PC-3 (cell line): ENCODE measurements around the gene THADA. TPM values are rescaled to one million over a fixed set of nuclear protein-coding genes. Genes with fewer than 3 reads are reported as not detected.

Source experiments
- ATAC-seq: fragments of 200-7000 bp; cut with Tn5 transposase; 2 replicates; pipeline ENCODE4 v1.9.1; 2020; ENCODE audit warnings: mild to moderate bottlenecking, moderate library complexity
- BruUV-seq: library from RNA; stranded (reverse); fragments of 400-500 nt; replicated peaks from 2 replicates; lab custom pipeline; 2021; lab: Mats Ljungman, UMichigan
- CTCF ChIA-PET: fragments of 300-600 bp; sonication (Branson Sonifier 250); formaldehyde crosslinking; loops from one replicate; lab custom pipeline; 2022; ENCODE audit warnings: antibody characterized with exemption; lab: Charles Lee
- POLR2A ChIA-PET: fragments of 300-600 bp; sonication (Branson Sonifier 250); formaldehyde crosslinking; loops from one replicate; lab custom pipeline; 2022; ENCODE audit warnings: antibody characterized with exemption; ENCODE audit not compliant: unreplicated experiment; lab: Charles Lee
- DNase-seq: peaks from one replicate; pipeline ENCODE4 v3.0.0-alpha.2; 2015
- H2AFZ ChIP-seq: fragments of 300-600 bp; sonication (generic); 2 replicates; pipeline ENCODE4 v1.6.0; 2016; ENCODE audit warnings: antibody characterized with exemption, low read length
- H3F3A ChIP-seq: fragments of 300-600 bp; sonication (generic); one replicate; pipeline ENCODE4 v1.6.0; 2017; ENCODE audit warnings: antibody characterized with exemption, low read length, control low read depth, mild to moderate bottlenecking; ENCODE audit not compliant: unreplicated experiment
- H3K27ac ChIP-seq: fragments of 300-600 bp; sonication (generic); 2 replicates; pipeline ENCODE4 v1.5.1; 2016; ENCODE audit warnings: mild to moderate bottlenecking, low read length
- H3K27me3 ChIP-seq: fragments of 300-600 bp; sonication (generic); 2 replicates; pipeline ENCODE4 v1.6.1; 2016; ENCODE audit warnings: low read length, mixed read lengths
- H3K36me3 ChIP-seq: fragments of 300-600 bp; sonication (generic); 2 replicates; pipeline ENCODE4 v1.6.1; 2016; ENCODE audit warnings: low read depth, mixed run types, low read length, mixed read lengths
- H3K4me1 ChIP-seq: fragments of 300-600 bp; sonication (generic); 2 replicates; pipeline ENCODE4 v1.5.1; 2016; ENCODE audit warnings: low read length; ENCODE audit not compliant: insufficient read depth
- H3K4me2 ChIP-seq: fragments of 300-600 bp; sonication (generic); 2 replicates; pipeline ENCODE4 v1.6.0; 2016; ENCODE audit warnings: low read length
- H3K4me3 ChIP-seq: fragments of 300-600 bp; sonication (generic); 2 replicates; pipeline ENCODE4 v1.5.1; 2016; ENCODE audit warnings: mild to moderate bottlenecking, low read length, mixed read lengths
- H3K79me2 ChIP-seq: fragments of 300-600 bp; sonication (generic); 2 replicates; pipeline ENCODE4 v1.6.1; 2017; ENCODE audit warnings: low read length, mixed read lengths
- H3K9ac ChIP-seq: fragments of 300-600 bp; sonication (generic); 2 replicates; pipeline ENCODE4 v1.6.0; 2016; ENCODE audit warnings: mild to moderate bottlenecking, low read length
- H3K9me2 ChIP-seq: fragments of 300-600 bp; sonication (generic); replicated peaks from 2 replicates; pipeline ENCODE4 v1.6.1; 2016; ENCODE audit warnings: mixed run types, low read length, mixed read lengths
- H3K9me3 ChIP-seq: fragments of 300-600 bp; sonication (generic); 2 replicates; pipeline ENCODE4 v1.6.1; 2016; ENCODE audit warnings: low read length, mixed read lengths
- H4K20me1 ChIP-seq: fragments of 300-600 bp; sonication (generic); 2 replicates; pipeline ENCODE4 v1.6.1; 2016; ENCODE audit warnings: low read length, mixed read lengths
- EZH2 ChIP-seq: fragments of 300-600 bp; sonication (generic); IDR thresholded peaks from one replicate; pipeline ENCODE4 v1.6.1; 2017; ENCODE audit warnings: antibody characterized with exemption, mild to moderate bottlenecking, low read length; ENCODE audit not compliant: unreplicated experiment
- EZH2phosphoT487 ChIP-seq: fragments of 300-600 bp; sonication (generic); IDR thresholded peaks from 2 replicates; pipeline ENCODE4 v1.6.1; 2018; ENCODE audit warnings: mild to moderate bottlenecking, antibody characterized with exemption, low read length, borderline replicate concordance
- intact Hi-C: fragments of 100-400 bp; cut with micrococcal nuclease; formaldehyde crosslinking; loops from 2 replicates; pipeline ENCODE4 v1.9.0; 2023
- total RNA-seq: library from RNA; depleted of rRNA; stranded (reverse); fragments of >200 nt; gene quantifications from 2 replicates; pipeline ENCODE4 v1.2.3, GENCODE V29; 2014
- TF ChIP-seq, protein P1 (sequence below): fragments of 300-600 bp; sonication (generic); conservative IDR thresholded peaks from 2 replicates; pipeline ENCODE4 v1.5.1; 2017; ENCODE audit warnings: antibody characterized with exemption, low read depth, mild to moderate bottlenecking, low read length

Gene THADA
- total RNA-seq, 1 experiment from 2014 or later: 33.6 TPM

GRCh38 chr2:43383533-43383932 lies 212.3 kb downstream of the THADA start:
- Histone ChIP-seq H3K4me1 (peaks cover 10% of the 10 kb centered on the region; the same call in 1 of the 2 replicates), H3K9ac (no peak overlapping the region), H3K4me2 (no peak overlapping the region), H3K27ac (no peak overlapping the region), H3K9me3 (no peaks in the 10 kb centered on the region), H3F3A (no peaks in the 10 kb centered on the region), H3K9me2 (no peaks in the 10 kb centered on the region), H3K4me3 (no peak overlapping the region), H3K36me3 (no peaks in the 10 kb centered on the region), H2AFZ (no peak overlapping the region), H3K27me3 (no peaks in the 10 kb centered on the region), H4K20me1 (no peaks in the 10 kb centered on the region), H3K79me2 (no peaks in the 10 kb centered on the region)
- ChIA-PET POLR2A (no interaction called here), CTCF (no interaction called here)
- no TSS peak for BruUV-seq
- ATAC-seq: no peak
- intact Hi-C loops: no loop called here
- DNase-seq: no peak
- no peak for TF ChIP-seq EZH2
- TF ChIP-seq, protein P1, sequence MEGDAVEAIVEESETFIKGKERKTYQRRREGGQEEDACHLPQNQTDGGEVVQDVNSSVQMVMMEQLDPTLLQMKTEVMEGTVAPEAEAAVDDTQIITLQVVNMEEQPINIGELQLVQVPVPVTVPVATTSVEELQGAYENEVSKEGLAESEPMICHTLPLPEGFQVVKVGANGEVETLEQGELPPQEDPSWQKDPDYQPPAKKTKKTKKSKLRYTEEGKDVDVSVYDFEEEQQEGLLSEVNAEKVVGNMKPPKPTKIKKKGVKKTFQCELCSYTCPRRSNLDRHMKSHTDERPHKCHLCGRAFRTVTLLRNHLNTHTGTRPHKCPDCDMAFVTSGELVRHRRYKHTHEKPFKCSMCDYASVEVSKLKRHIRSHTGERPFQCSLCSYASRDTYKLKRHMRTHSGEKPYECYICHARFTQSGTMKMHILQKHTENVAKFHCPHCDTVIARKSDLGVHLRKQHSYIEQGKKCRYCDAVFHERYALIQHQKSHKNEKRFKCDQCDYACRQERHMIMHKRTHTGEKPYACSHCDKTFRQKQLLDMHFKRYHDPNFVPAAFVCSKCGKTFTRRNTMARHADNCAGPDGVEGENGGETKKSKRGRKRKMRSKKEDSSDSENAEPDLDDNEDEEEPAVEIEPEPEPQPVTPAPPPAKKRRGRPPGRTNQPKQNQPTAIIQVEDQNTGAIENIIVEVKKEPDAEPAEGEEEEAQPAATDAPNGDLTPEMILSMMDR: no peak
- no peak for TF ChIP-seq EZH2phosphoT487

DNA sequence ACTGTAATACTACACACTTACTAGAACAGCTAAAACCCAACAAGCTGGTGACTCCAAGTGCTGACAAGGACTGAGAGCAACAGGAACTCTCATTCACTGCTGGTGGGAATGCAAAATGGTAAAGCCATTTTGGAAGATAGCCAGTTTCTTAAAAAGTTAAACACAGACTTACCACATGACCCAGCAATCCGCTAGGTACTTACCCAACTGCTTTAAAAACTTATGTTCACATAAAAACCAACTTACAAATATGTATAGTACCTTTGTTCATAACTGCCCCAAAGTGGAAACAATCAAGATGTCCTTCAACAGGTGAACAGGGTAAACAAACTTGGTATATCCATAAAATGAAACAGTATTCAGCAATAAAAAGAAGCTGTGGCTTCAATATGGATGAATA lies 216.3 kb downstream of the THADA start:
- no peak for ATAC-seq
- POLR2A ChIA-PET: no interaction called here
- Histone ChIP-seq H2AFZ (no peak overlapping the region), H3K79me2 (no peaks in the 10 kb centered on the region), H3F3A (no peaks in the 10 kb centered on the region), H3K4me1 (no peaks in the 10 kb centered on the region), H3K9me2 (no peaks in the 10 kb centered on the region), H3K9ac (no peak overlapping the region), H3K36me3 (no peaks in the 10 kb centered on the region), H4K20me1 (no peaks in the 10 kb centered on the region), H3K27me3 (no peaks in the 10 kb centered on the region), H3K9me3 (no peaks in the 10 kb centered on the region), H3K4me2 (no peak overlapping the region), H3K27ac (no peak overlapping the region), H3K4me3 (no peak overlapping the region)
- intact Hi-C loops: no loop called here
- no TSS peak for BruUV-seq
- TF ChIP-seq EZH2 (no peak), EZH2phosphoT487 (no peak)
- TF ChIP-seq, protein P1: no peak
- CTCF ChIA-PET: no interaction called here
- DNase-seq: no peak

DNA sequence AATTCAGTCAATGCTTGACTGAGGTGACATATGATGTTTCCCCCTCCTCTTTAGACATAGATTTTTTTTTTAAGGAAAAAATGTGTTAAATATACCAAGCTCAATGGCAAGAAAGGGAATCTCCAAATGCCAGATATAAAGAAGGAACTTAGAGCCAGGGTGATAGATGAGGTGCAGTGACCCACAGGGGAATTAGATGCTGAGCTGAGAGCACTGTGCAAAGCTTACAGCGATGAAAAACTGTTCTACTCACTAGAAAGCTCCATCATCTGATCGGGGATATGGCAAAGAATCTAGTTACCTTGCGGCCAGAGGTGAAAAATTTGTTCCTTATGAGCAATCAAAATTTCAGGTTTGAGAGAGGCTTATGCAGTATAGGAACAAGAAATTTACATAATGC lies 218.5 kb downstream of the THADA start:
- no peak overlapping the region for H3K9ac ChIP-seq
- H3F3A ChIP-seq: no peaks in the 10 kb centered on the region
- no peaks in the 10 kb centered on the region for H3K36me3 ChIP-seq
- H3K9me2 ChIP-seq: no peaks in the 10 kb centered on the region
- TF ChIP-seq EZH2phosphoT487 (no peak), EZH2 (no peak)
- TF ChIP-seq, protein P1: no peak
- H3K4me1 ChIP-seq: no peaks in the 10 kb centered on the region; the same call in 1 of the 2 replicates
- DNase-seq: no peak
- ChIA-PET CTCF (no interaction called here), POLR2A (no interaction called here)
- no peak overlapping the region for H3K27ac ChIP-seq
- no TSS peak for BruUV-seq
- H3K4me3 ChIP-seq: no peak overlapping the region
- H3K27me3 ChIP-seq: no peaks in the 10 kb centered on the region
- H3K4me2 ChIP-seq: no peak overlapping the region
- no peaks in the 10 kb centered on the region for H4K20me1 ChIP-seq
- H2AFZ ChIP-seq: no peak overlapping the region
- intact Hi-C loops: no loop called here
- H3K9me3 ChIP-seq: no peaks in the 10 kb centered on the region
- no peaks in the 10 kb centered on the region for H3K79me2 ChIP-seq
- no peak for ATAC-seq
